Skeletal muscle tissue (tissue), 4 donors: Measurements from ENCODE around the gene JMJD1C. TPM values are rescaled to one million over a fixed set of nuclear protein-coding genes. Genes with fewer than 3 reads are reported as not detected.
"Not testable (repeated sequence)": the region's sequence is repeated elsewhere in the genome, so short reads cannot be mapped to it uniquely, and the experiment has no call there.

ENCODE experiments used
- H3K27ac ChIP-seq: one replicate; pipeline ENCODE4 v1.7.0; 2013; ENCODE audit warnings: mild to moderate bottlenecking, low read depth, low read length, inconsistent platforms
- H3K27me3 ChIP-seq, 3 donors: one replicate each; pipeline ENCODE4 v1.7.0; 2013; ENCODE audit warnings: low read length in 3 of 3; ENCODE audit not compliant: control insufficient read depth in 3 of 3, insufficient read depth in 3 of 3
- H3K36me3 ChIP-seq, 3 donors: one replicate each; pipeline ENCODE4 v1.7.0; 2013; ENCODE audit warnings: low read length in 3 of 3; ENCODE audit not compliant: control insufficient read depth in 3 of 3, insufficient read depth in 3 of 3
- H3K4me1 ChIP-seq, 3 donors: one replicate each; pipeline ENCODE4 v1.7.0; 2013; ENCODE audit warnings: low read length in 3 of 3, mild to moderate bottlenecking in 3 of 3; ENCODE audit not compliant: control insufficient read depth in 3 of 3, insufficient read depth in 3 of 3
- H3K4me3 ChIP-seq, 3 donors: one replicate each; pipeline ENCODE4 v1.7.0; 2013; ENCODE audit warnings: low read length in 3 of 3
- H3K9ac ChIP-seq, 3 donors: one replicate each; pipeline ENCODE4 v1.7.0; 2013; ENCODE audit warnings: low read length in 3 of 3, mild to moderate bottlenecking in 3 of 3, moderate library complexity in 2 of 3, low read depth in 1 of 3
- H3K9me3 ChIP-seq, 3 donors: one replicate each; pipeline ENCODE4 v1.7.0; 2013; ENCODE audit warnings: low read length in 3 of 3; ENCODE audit not compliant: control insufficient read depth in 3 of 3
- total RNA-seq: library from RNA; depleted of rRNA; stranded (reverse); fragments of >200 nt; gene quantifications from one replicate; pipeline ENCODE4 v1.2.3, GENCODE V29; 2014
- donor health status: Osteomylitis.

The JMJD1C gene
- total RNA-seq, 1 donor from 2014 or later, result 90.8 TPM

GRCh38 chr10:63292847-63293246, 172.9 kb downstream of the JMJD1C start:
- not testable (repeated sequence) for H3K4me1 ChIP-seq, H3K9me3 ChIP-seq, H3K4me3 ChIP-seq, H3K27me3 ChIP-seq, H3K9ac ChIP-seq, H3K27ac ChIP-seq, H3K36me3 ChIP-seq

- peaks cover 0 to 4% (median 0%) of the 10 kb centered on the region in 3 donors for H3K4me1 ChIP-seq
- H3K4me3 ChIP-seq, result no peak overlapping the region
- H3K36me3 ChIP-seq, result no peaks in the 10 kb centered on the region
- H3K27ac ChIP-seq, result no peak overlapping the region
- H3K9ac ChIP-seq, result no peak overlapping the region
- H3K27me3 ChIP-seq, result no peaks in the 10 kb centered on the region
- no peaks in the 10 kb centered on the region for H3K9me3 ChIP-seq
Measured at GRCh38 chr10:63288170-63288569, 177.6 kb downstream of the JMJD1C start.

- Histone ChIP-seq H3K36me3 (no peaks in the 10 kb centered on the region), H3K4me3 (no peak overlapping the region), H3K9me3 (no peaks in the 10 kb centered on the region), H3K27ac (no peak overlapping the region), H3K4me1 (peaks cover 0 to 4% (median 0%) of the 10 kb centered on the region in 3 donors), H3K27me3 (no peaks in the 10 kb centered on the region), H3K9ac (no peak overlapping the region)
Measured at GRCh38 chr10:63286754-63287264, 179.0 kb downstream of the JMJD1C start.

- Histone ChIP-seq H3K27me3 (no peaks in the 10 kb centered on the region), H3K9ac (no peak overlapping the region), H3K4me1 (peaks cover 0 to 4% (median 0%) of the 10 kb centered on the region in 3 donors), H3K4me3 (no peak overlapping the region), H3K27ac (no peak overlapping the region), H3K36me3 (no peaks in the 10 kb centered on the region), H3K9me3 (no peaks in the 10 kb centered on the region)
Measured at GRCh38 chr10:63286340-63286739, 179.4 kb downstream of the JMJD1C start.

- H3K4me1 ChIP-seq, H3K27me3 ChIP-seq, H3K9me3 ChIP-seq, H3K9ac ChIP-seq, H3K4me3 ChIP-seq, H3K36me3 ChIP-seq, H3K27ac ChIP-seq: not testable (repeated sequence)
Measured at GRCh38 chr10:63283901-63284300, 181.9 kb downstream of the JMJD1C start.

- Histone ChIP-seq H3K27ac (no peak overlapping the region), H3K4me1 (peaks cover 0 to 4% (median 0%) of the 10 kb centered on the region in 3 donors), H3K9ac (no peak overlapping the region), H3K4me3 (no peak overlapping the region), H3K9me3 (no peaks in the 10 kb centered on the region), H3K36me3 (no peaks in the 10 kb centered on the region), H3K27me3 (no peaks in the 10 kb centered on the region)
Measured at GRCh38 chr10:63283093-63283492, 182.7 kb downstream of the JMJD1C start.

- no peaks in the 10 kb centered on the region for H3K9me3 ChIP-seq
Measured at GRCh38 chr10:63281967-63282366, 183.8 kb downstream of the JMJD1C start.

GRCh38 chr10:63280386-63280785, 185.4 kb downstream of the JMJD1C start:
- no peak overlapping the region for H3K4me3 ChIP-seq
- no peaks in the 10 kb centered on the region for H3K27me3 ChIP-seq
- H3K9ac ChIP-seq, result no peak overlapping the region
- no peaks in the 10 kb centered on the region for H3K9me3 ChIP-seq
- no peaks in the 10 kb centered on the region for H3K36me3 ChIP-seq
- peaks cover 0 to 4% (median 0%) of the 10 kb centered on the region in 3 donors for H3K4me1 ChIP-seq
- H3K27ac ChIP-seq, result no peak overlapping the region

More at GRCh38 chr10:63281967-63282366, 183.8 kb downstream of the JMJD1C start:
- Histone ChIP-seq H3K9ac (no peak overlapping the region), H3K27ac (no peak overlapping the region), H3K4me3 (no peak overlapping the region), H3K36me3 (no peaks in the 10 kb centered on the region), H3K27me3 (no peaks in the 10 kb centered on the region), H3K4me1 (peaks cover 0 to 4% (median 0%) of the 10 kb centered on the region in 3 donors)

- Histone ChIP-seq H3K27ac (no peak overlapping the region), H3K9ac (no peak overlapping the region), H3K9me3 (no peaks in the 10 kb centered on the region)
Measured at GRCh38 chr10:63275094-63275493, 190.7 kb downstream of the JMJD1C start.

GRCh38 chr10:63273577-63273976, 192.2 kb downstream of the JMJD1C start:
- H3K9me3 ChIP-seq, result no peaks in the 10 kb centered on the region
- peaks cover 3 to 5% (median 4%) of the 10 kb centered on the region in 3 donors for H3K4me1 ChIP-seq
- no peaks in the 10 kb centered on the region for H3K27me3 ChIP-seq
- no peak overlapping the region for H3K9ac ChIP-seq
- H3K4me3 ChIP-seq, result no peak overlapping the region
- no peaks in the 10 kb centered on the region for H3K36me3 ChIP-seq
- H3K27ac ChIP-seq, result peak overlapping the region; percentile 54

More at GRCh38 chr10:63275094-63275493, 190.7 kb downstream of the JMJD1C start:
- Histone ChIP-seq H3K4me3 (no peak overlapping the region), H3K27me3 (no peaks in the 10 kb centered on the region), H3K36me3 (no peaks in the 10 kb centered on the region), H3K4me1 (peaks cover 0 to 5% (median 4%) of the 10 kb centered on the region in 3 donors)
